ENCODE data around the gene SELENOS.

Gene SELENOS

GRCh38 chr15:101317336-101317872, 40.1 kb upstream of the SELENOS start:
- DNase-seq (ENCODE audit: insufficient read length, low spot score), result no peak
- FAIRE-seq, result no peak
- no peak for TF ChIP-seq POLR2A (IDR thresholded peaks at IDR 0.05; ENCODE audit: low read depth, low read length)

GRCh38 chr15:101316529-101316928, 39.2 kb upstream of the SELENOS start:
- DNase-seq (ENCODE audit: insufficient read length, low spot score) (no peak), FAIRE-seq (no peak)
- no peak for TF ChIP-seq POLR2A (IDR thresholded peaks at IDR 0.05; ENCODE audit: low read depth, low read length)

DNA sequence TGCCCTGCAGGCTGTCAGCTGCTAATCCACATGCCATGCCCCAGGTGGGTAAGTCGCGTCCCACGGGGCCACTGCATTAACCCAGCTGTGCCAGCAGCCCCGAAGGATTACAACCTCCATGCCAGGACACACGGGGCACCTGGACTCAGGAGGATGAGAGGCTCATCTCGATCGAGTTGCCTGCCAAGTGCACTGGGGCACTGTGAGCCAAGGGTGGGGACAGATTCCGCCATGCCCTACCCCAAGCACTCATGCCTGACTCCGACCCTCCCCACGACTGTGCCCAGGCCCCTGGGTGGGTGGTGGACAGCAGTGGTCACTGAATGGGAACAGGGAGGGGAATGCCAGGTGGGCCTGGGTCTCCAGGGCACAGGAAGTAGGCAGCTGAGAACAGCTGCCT, 38.5 kb upstream of the SELENOS start:
- no peak for DNase-seq (ENCODE audit: insufficient read length, low spot score)
- TF ChIP-seq POLR2A (IDR thresholded peaks at IDR 0.05; ENCODE audit: low read depth, low read length), result no peak
- FAIRE-seq, result no peak

DNA sequence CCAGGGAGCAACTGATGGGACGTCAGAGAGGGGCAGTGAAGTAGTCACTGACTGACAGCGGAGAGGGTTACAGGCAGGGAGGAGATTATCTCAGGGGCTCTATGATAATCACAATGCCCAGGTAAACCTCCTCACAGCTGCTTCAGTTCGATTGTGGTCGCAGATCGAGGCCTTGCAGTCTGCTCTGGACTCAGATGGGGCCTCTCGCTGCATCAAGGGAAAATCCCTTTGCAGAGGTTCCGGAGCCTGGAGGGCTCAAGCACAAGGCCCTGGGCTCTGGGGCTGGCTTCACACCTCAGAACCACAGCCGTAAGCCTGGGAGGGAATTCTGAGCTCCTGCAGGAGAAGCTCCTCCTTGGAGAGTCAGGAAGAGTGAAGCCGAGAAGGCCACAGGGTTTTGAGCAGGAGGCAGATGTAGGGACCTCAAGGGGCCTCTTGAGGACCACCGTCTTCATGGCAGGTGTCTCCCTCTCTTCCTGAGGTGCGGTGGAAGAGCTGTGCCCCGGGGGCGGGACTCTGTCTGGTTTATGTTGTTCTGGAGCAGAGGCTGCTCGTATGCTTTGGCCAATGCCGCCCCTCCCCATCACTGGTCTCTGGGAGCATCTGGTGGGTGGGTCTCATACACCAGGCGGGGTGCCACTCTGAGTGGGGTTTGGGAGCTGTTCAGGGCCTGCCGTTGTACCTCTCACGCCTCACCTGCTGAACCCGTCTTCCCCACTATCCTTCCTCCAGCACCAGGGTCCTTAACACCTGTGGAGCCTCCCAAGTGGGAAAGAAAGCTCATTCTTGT, 37.2 kb upstream of the SELENOS start:
- FAIRE-seq (no peak), DNase-seq (ENCODE audit: insufficient read length, low spot score) (no peak)
- no peak for TF ChIP-seq POLR2A (IDR thresholded peaks at IDR 0.05; ENCODE audit: low read depth, low read length)

DNA sequence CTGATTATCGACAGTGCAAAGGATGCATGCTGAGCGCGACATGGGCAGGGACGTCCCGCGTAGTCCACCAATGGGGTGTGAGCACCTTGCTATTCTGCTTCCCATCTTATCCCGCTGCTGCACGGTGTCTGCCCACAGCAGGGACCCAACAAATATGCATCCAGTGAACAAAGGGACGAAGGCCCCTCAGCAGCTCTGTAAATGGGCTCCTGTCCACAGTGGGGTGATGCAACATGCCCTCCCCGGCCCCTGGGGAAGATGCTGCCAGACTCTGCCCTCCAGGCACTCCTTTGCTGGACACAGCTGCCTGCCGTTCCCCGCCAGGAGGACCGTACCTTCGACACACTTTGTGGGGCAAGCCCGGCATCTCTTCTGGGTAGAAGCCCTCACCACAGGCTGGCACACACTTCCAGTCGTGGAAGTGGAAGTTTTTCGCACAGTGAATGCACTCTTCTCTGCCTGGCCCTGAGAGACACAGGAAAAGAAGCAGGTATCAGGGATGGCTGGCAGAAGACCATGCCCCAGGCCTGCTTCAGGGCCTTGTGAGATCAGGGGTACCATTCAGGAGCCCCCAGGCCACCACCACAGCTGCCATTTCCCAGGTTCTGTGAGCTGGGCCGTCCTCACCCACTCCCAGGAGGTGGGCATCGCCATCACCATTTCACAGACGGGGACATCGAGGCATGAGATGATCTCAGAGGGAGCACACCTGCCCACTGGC, 35.9 kb upstream of the SELENOS start:
- no peak for FAIRE-seq
- no peak for DNase-seq (ENCODE audit: insufficient read length, low spot score)

DNA sequence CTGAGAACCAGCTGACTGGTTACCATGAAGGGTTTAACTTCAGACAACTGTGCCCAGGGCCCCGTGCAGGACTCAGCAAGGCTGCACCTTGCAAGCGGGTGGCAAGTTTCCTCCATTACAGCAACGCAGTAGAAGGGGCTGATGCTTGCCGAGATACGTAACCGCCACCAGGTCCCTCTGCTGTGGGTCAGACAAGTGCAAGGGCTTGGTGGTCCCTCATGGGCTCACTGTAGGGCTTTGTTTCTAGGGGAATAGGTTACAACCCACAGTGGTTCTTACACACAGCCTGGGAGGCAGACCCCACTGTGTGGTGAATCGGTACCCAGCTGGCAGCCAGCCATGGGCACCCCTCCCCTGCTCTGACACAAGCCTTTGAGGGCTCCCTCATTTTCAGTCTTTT, 33.2 kb upstream of the SELENOS start:
- FAIRE-seq, result no peak
- no peak for TF ChIP-seq POLR2A (IDR thresholded peaks at IDR 0.05; ENCODE audit: low read depth, low read length)

More for the DNA sequence above, 35.9 kb upstream of the SELENOS start:
- no peak for TF ChIP-seq POLR2A (IDR thresholded peaks at IDR 0.05; ENCODE audit: low read depth, low read length)

DNA sequence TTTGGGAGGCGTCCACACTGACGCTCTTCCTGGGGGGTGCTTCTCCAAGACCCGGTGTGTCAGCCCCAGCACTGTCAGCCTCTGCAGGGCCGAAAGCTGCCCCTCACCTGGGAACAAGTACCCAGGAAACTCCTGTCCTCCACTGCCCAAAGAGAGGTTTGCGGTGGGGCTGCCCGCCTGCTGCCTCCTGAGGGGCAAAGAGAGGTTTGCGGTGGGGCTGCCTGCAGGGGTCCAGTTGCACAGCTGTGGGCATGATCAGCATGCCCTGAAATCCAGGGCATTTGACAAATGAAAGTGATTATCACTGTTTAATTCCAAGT, 32.8 kb upstream of the SELENOS start:
- TF ChIP-seq POLR2A (IDR thresholded peaks at IDR 0.05; ENCODE audit: low read depth, low read length), result no peak
- FAIRE-seq, result no peak
- DNase-seq (ENCODE audit: insufficient read length, low spot score), result no peak

More for the DNA sequence above, 33.2 kb upstream of the SELENOS start:
- no peak for DNase-seq (ENCODE audit: insufficient read length, low spot score)

GRCh38 chr15:101309436-101310160, 32.3 kb upstream of the SELENOS start:
- TF ChIP-seq POLR2A (IDR thresholded peaks at IDR 0.05; ENCODE audit: low read depth, low read length), result no peak
- DNase-seq (ENCODE audit: insufficient read length, low spot score) (no peak), FAIRE-seq (no peak)

DNA sequence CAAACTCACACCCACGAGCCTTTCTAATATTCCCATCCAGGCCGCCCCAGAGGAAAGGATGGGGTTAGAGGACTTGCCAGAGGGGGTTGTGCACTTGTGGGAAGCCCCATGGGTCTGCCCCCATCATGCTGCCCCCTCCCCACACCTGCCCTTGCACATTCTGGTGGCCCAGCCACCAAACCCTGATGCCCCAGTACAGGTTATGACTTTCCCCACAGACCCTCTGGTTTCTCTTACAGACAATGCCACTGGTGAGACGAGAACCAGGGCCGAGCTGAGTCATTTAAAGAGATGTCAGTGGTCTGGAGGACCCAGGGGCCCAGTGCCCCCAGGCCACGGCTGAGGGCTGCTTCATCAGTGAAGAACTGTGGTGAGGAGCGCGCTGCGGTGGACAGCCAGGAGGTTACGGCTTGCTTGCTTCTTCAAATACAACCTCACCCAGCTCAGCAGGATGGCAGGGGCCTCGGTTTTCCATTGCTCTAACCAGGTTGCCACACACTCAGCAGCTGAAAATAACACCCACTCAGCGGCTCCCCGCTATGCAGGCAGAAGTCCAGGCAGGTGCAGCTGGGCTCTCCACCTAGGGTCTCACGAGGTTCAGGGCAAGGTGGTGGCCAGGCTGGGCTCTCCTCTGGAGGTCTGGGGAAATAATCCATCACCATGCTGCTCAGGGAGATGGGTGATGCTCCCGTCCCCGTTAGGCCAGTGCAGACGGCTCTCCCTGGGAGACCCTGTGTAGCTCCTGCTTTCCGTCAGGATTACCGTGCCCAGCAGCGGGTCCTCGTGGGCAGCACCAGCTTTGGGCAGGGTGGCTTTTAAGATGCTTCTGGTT, 31.5 kb upstream of the SELENOS start:
- DNase-seq (ENCODE audit: insufficient read length, low spot score) (no peak), FAIRE-seq (no peak)
- no peak for TF ChIP-seq POLR2A (IDR thresholded peaks at IDR 0.05; ENCODE audit: low read depth, low read length)

GRCh38 chr15:101307897-101308603, 30.8 kb upstream of the SELENOS start:
- FAIRE-seq (no peak), DNase-seq (ENCODE audit: insufficient read length, low spot score) (no peak)
- no peak for TF ChIP-seq POLR2A (IDR thresholded peaks at IDR 0.05; ENCODE audit: low read depth, low read length)

GRCh38 chr15:101307048-101307896, 30.0 kb upstream of the SELENOS start:
- DNase-seq (ENCODE audit: insufficient read length, low spot score) (no peak), FAIRE-seq (no peak)
- no peak for TF ChIP-seq POLR2A (IDR thresholded peaks at IDR 0.05; ENCODE audit: low read depth, low read length)

Data from H54 (cell line).